Bronchial epithelial cell (primary cell): ENCODE data around the gene NSRP1. TPM values are rescaled to one million over a fixed set of nuclear protein-coding genes. Genes with fewer than 3 reads are reported as not detected.
A peak's percentile ranks its signal among the peaks of the same experiment; 100 is the strongest.

Experiments
- DNase-seq: peaks from one replicate; pipeline ENCODE4 v3.0.0-alpha.2; 2010; ENCODE audit warnings: low read depth
- FAIRE-seq: peaks from 2 replicates; lab custom pipeline; 2011; peaks lifted over from hg19 to GRCh38; lab: Jason Lieb, UNC
- H3K27me3 ChIP-seq: 2 replicates; pipeline ENCODE4 v1.5.1; 2011; ENCODE audit warnings: low read length; ENCODE audit not compliant: control insufficient read depth, insufficient read depth
- H3K36me3 ChIP-seq: 2 replicates; pipeline ENCODE4 v1.5.1; 2011; ENCODE audit warnings: low read length; ENCODE audit not compliant: control insufficient read depth, insufficient read depth
- H3K4me3 ChIP-seq: 2 replicates; pipeline ENCODE4 v1.5.1; 2011; ENCODE audit warnings: mild to moderate bottlenecking, low read depth, low read length, control low read depth
- CTCF ChIP-seq: IDR thresholded peaks from 2 replicates; pipeline ENCODE4 v1.5.1; 2011; ENCODE audit warnings: mild to moderate bottlenecking, moderate library complexity, low read length, control low read depth, inconsistent platforms; ENCODE audit not compliant: insufficient read depth, severe bottlenecking
- total RNA-seq: library from RNA; depleted of rRNA; stranded (reverse); fragments of >200 nt; gene quantifications from 2 replicates; pipeline ENCODE4 v1.2.1, GENCODE V29; 2014

Gene NSRP1
- total RNA-seq, 1 donor from 2014 or later, result 8.7 TPM

GRCh38 chr17:30210366-30210765, 93.8 kb downstream of the NSRP1 start:
- TF ChIP-seq CTCF, result no peak
- H3K4me3 ChIP-seq, result no peak overlapping the region
- no peak for DNase-seq
- H3K27me3 ChIP-seq, result no peaks in the 10 kb centered on the region
- FAIRE-seq, result no peak
- no peaks in the 10 kb centered on the region for H3K36me3 ChIP-seq

- H3K27me3 ChIP-seq, result no peaks in the 10 kb centered on the region
- no peak for DNase-seq
- FAIRE-seq, result no peak
- no peaks in the 10 kb centered on the region for H3K36me3 ChIP-seq
- TF ChIP-seq CTCF, result no peak
- no peak overlapping the region for H3K4me3 ChIP-seq
These were observed 94.3 kb downstream of the NSRP1 start for GRCh38 chr17:30210901-30211300.

GRCh38 chr17:30211371-30211770, 94.8 kb downstream of the NSRP1 start:
- peak; percentile 66 for FAIRE-seq
- Histone ChIP-seq H3K36me3 (no peaks in the 10 kb centered on the region), H3K4me3 (no peak overlapping the region), H3K27me3 (no peaks in the 10 kb centered on the region)
- DNase-seq, result no peak
- TF ChIP-seq CTCF, result no peak

GRCh38 chr17:30212750-30213149, 96.1 kb downstream of the NSRP1 start:
- no peak for DNase-seq
- TF ChIP-seq CTCF, result no peak
- Histone ChIP-seq H3K36me3 (no peaks in the 10 kb centered on the region), H3K27me3 (no peaks in the 10 kb centered on the region), H3K4me3 (no peak overlapping the region)
- no peak for FAIRE-seq

GRCh38 chr17:30217054-30217453, 100.4 kb downstream of the NSRP1 start:
- no peak overlapping the region for H3K4me3 ChIP-seq
- FAIRE-seq, result no peak
- DNase-seq, result no peak
- no peaks in the 10 kb centered on the region for H3K36me3 ChIP-seq
- no peak for TF ChIP-seq CTCF
- H3K27me3 ChIP-seq, result no peaks in the 10 kb centered on the region

GRCh38 chr17:30217746-30218245, 101.2 kb downstream of the NSRP1 start:
- DNase-seq, result no peak
- H3K27me3 ChIP-seq, result no peaks in the 10 kb centered on the region
- TF ChIP-seq CTCF, result no peak
- FAIRE-seq, result no peak
- no peak overlapping the region for H3K4me3 ChIP-seq
- no peaks in the 10 kb centered on the region for H3K36me3 ChIP-seq
